ENCODE data around the gene ATOH1. TPM values are rescaled to one million over a fixed set of nuclear protein-coding genes. Genes with fewer than 3 reads are reported as not detected.

Gene ATOH1
- total RNA-seq, 2 experiments from 2014 or later = not detected

- H4K20me1 ChIP-seq (ENCODE audit: insufficient read depth, low read length) = no peaks in the 10 kb centered on the region
- H3K36me3 ChIP-seq (ENCODE audit: insufficient read depth, low read length) = no peaks in the 10 kb centered on the region
- H3K27ac ChIP-seq (ENCODE audit: low read depth, low read length, poor library complexity, severe bottlenecking) = no peak overlapping the region
- no peak for TF ChIP-seq EZH2phosphoT487 (IDR thresholded peaks at IDR 0.05; ENCODE audit: borderline replicate concordance, low read depth, low read length)
- no peak for TF ChIP-seq CTCF (conservative IDR thresholded peaks at IDR 0.05; ENCODE audit: low read length)
- BruUV-seq (replicated peaks) = no TSS peak
- POLR2A ChIA-PET = interaction anchor here (1.1 kb wide), 1 partner anchor 9 kb away, joined by 3 read pairs; no protein-coding TSS in a partner anchor
- no peaks in the 10 kb centered on the region for H3K4me1 ChIP-seq (ENCODE audit: insufficient read depth, low read length, poor library complexity, severe bottlenecking)
- intact Hi-C loops (cut with micrococcal nuclease; ENCODE audit: unreplicated experiment) = no loop called here
- H3K4me2 ChIP-seq (ENCODE audit: low read length) = no peak overlapping the region
- no peaks in the 10 kb centered on the region for H3K79me2 ChIP-seq (ENCODE audit: insufficient read depth, low read depth, low read length)
- no peak for DNase-seq (ENCODE audit: low spot score)
- CTCF ChIA-PET (ENCODE audit: unreplicated experiment) = no interaction called here
- H2AFZ ChIP-seq (ENCODE audit: low read length) = no peak overlapping the region
- H3K4me3 ChIP-seq (ENCODE audit: low read depth, low read length, poor library complexity, severe bottlenecking) = no peak overlapping the region
- H3K9me2 ChIP-seq (ENCODE audit: insufficient read depth, low read length) = no peaks in the 10 kb centered on the region
- H3K9me3 ChIP-seq (ENCODE audit: low read length) = no peaks in the 10 kb centered on the region
Measured at GRCh38 chr4:93879919-93880318, 51.4 kb downstream of the ATOH1 start.

Small RNA genes within 50 kb of the gene (small RNA-seq; reads per million reads assigned to genes)
- not detected for gene RNA5SP164
